K562 (cell line): ENCODE results near the gene EPHA4. TPM values are rescaled to one million over a fixed set of nuclear protein-coding genes. Genes with fewer than 3 reads are reported as not detected.

Source experiments
- ATAC-seq: fragments of 200-7000 bp; cut with Tn5 transposase; 3 replicates; pipeline ENCODE4 v1.9.1; 2020; ENCODE audit warnings: moderate library complexity
- BruUV-seq: library from RNA; stranded (reverse); fragments of 400-500 nt; replicated peaks from 2 replicates; lab custom pipeline; 2021; lab: Mats Ljungman, UMichigan
- CTCF ChIA-PET: fragments of 300-600 bp; formaldehyde crosslinking; extraction: SDS; loops from one replicate; lab custom pipeline; 2021; ENCODE audit warnings: low intra/inter-chr PET ratio; lab: Yijun Ruan, JAX
- POLR2A ChIA-PET: fragments of 300-600, 350-650 bp; sonication (Branson Sonifier 250); formaldehyde crosslinking; extraction: SDS; loops from one replicate; lab custom pipeline; 2021; ENCODE audit warnings: antibody characterized with exemption, inconsistent platforms; lab: Yijun Ruan, JAX
- DNase-seq, 4 experiments: peaks; one replicate each; pipeline versions ENCODE4 v3.0.0 to v3.0.0-alpha.2; 2011 to 2018; ENCODE audit warnings: low spot score in 3 of 4, mixed read lengths in 3 of 4; ENCODE audit errors: extremely low read depth in 1 of 4
- FAIRE-seq: peaks from 2 replicates; lab custom pipeline; 2011; peaks lifted over from hg19 to GRCh38; lab: Jason Lieb, UNC
- H2AFZ ChIP-seq: 2 replicates; pipeline ENCODE4 v1.6.0; 2011; ENCODE audit warnings: low read depth, low read length, control low read depth, inconsistent platforms
- H3K27ac ChIP-seq: fragments of 200-600 bp; 3 replicates; pipeline ENCODE4 v1.8.0; 2011; ENCODE audit warnings: low read depth, mild to moderate bottlenecking, control low read depth, inconsistent platforms, low read length, moderate library complexity, mixed read lengths; ENCODE audit errors: extremely low read depth
- H3K27me3 ChIP-seq, 2 experiments: fragments of 300-600 bp in 1 of 2; 2 replicates in 1 of 2; 3 replicates in 1 of 2; pipeline versions ENCODE4 v1.6.0 to v1.8.0; 2011; ENCODE audit warnings: inconsistent platforms in 2 of 2, low read length in 2 of 2, mild to moderate bottlenecking in 1 of 2, mixed read lengths in 1 of 2, moderate library complexity in 1 of 2; ENCODE audit not compliant: control insufficient read depth in 2 of 2, insufficient read depth in 2 of 2
- H3K36me3 ChIP-seq: fragments of 300-600 bp; 3 replicates; pipeline ENCODE4 v1.8.0; 2011; ENCODE audit warnings: mild to moderate bottlenecking, low read length, inconsistent platforms; ENCODE audit not compliant: control insufficient read depth, insufficient read depth
- H3K4me1 ChIP-seq, 2 experiments: fragments of 200-600 bp in 1 of 2; replicated peaks in 1 of 2; 2 replicates in 1 of 2; 3 replicates in 1 of 2; pipeline versions ENCODE4 v1.5.1 to v1.8.0; 2011; ENCODE audit warnings: inconsistent platforms in 2 of 2, low read length in 2 of 2, mild to moderate bottlenecking in 1 of 2, mixed read lengths in 1 of 2, moderate library complexity in 1 of 2; ENCODE audit not compliant: control insufficient read depth in 2 of 2, insufficient read depth in 2 of 2
- H3K4me2 ChIP-seq: 2 replicates; pipeline ENCODE4 v1.6.1; 2011; ENCODE audit warnings: low read length, control low read depth, inconsistent platforms, mixed read lengths; ENCODE audit not compliant: insufficient read depth
- H3K4me3 ChIP-seq: fragments of 200-600 bp; sonication (generic), shearing (Covaris generic); 2 replicates; pipeline ENCODE4 v1.5.1; 2016; ENCODE audit warnings: control low read depth, inconsistent platforms
- H3K79me2 ChIP-seq: fragments of 200-600 bp; 3 replicates; pipeline ENCODE4 v1.8.0; 2011; ENCODE audit warnings: low read length, inconsistent platforms; ENCODE audit not compliant: control insufficient read depth, insufficient read depth
- H3K9ac ChIP-seq, 2 experiments: 2 replicates each; pipeline versions ENCODE4 v1.6.0 to v1.6.1; 2011; ENCODE audit warnings: low read depth in 2 of 2, low read length in 2 of 2, control low read depth in 1 of 2, inconsistent platforms in 1 of 2, mild to moderate bottlenecking in 1 of 2, mixed read lengths in 1 of 2; ENCODE audit not compliant: insufficient read depth in 1 of 2
- H3K9me1 ChIP-seq: one replicate; pipeline ENCODE4 v1.6.0; 2011; ENCODE audit warnings: inconsistent platforms, mild to moderate bottlenecking, low read length, moderate library complexity; ENCODE audit not compliant: control insufficient read depth, insufficient read depth
- H3K9me3 ChIP-seq: replicated peaks from 2 replicates; pipeline ENCODE4 v1.5.1; 2011; ENCODE audit warnings: low read depth, low read length, inconsistent platforms; ENCODE audit not compliant: control insufficient read depth, insufficient read depth
- H4K20me1 ChIP-seq: replicated peaks from 2 replicates; pipeline ENCODE4 v1.6.1; 2011; ENCODE audit warnings: low read length, inconsistent platforms, mixed read lengths; ENCODE audit not compliant: control insufficient read depth, insufficient read depth
- ARNT ChIP-seq, 2 experiments: fragments of 450-650 bp; IDR thresholded peaks; 2 replicates each; pipeline ENCODE4 v1.6.1; 2016; ENCODE audit warnings: mild to moderate bottlenecking in 1 of 2
- DEAF1 ChIP-seq: fragments of 450-650 bp; formaldehyde crosslinking; IDR thresholded peaks from 2 replicates; pipeline ENCODE4 v1.4.0; 2020; ENCODE audit warnings: mild to moderate bottlenecking, moderate library complexity
- EGR1 ChIP-seq: fragments of 450-650 bp; conservative IDR thresholded peaks from 2 replicates; pipeline ENCODE4 v1.6.1; 2017; ENCODE audit warnings: mild to moderate bottlenecking
- RAD51 ChIP-seq: fragments of 450-650 bp; IDR thresholded peaks from 2 replicates; pipeline ENCODE4 v1.7.1; 2016; ENCODE audit warnings: low read depth, mild to moderate bottlenecking, borderline replicate concordance
- SPI1 ChIP-seq: IDR thresholded peaks from 2 replicates; pipeline ENCODE4 v1.6.1; 2011; ENCODE audit warnings: low read depth, low read length, control low read depth, borderline replicate concordance
- TRIM28 ChIP-seq: fragments of 450-650 bp; IDR thresholded peaks from 2 replicates; pipeline ENCODE4 v1.6.1; 2017
- ZBTB33 ChIP-seq: sonication (generic); formaldehyde crosslinking; IDR thresholded peaks from 2 replicates; pipeline ENCODE4 v1.8.1; 2023; ENCODE audit warnings: mild to moderate bottlenecking, missing genetic modification reagents
- ZNF277 ChIP-seq: fragments of 250-450 bp; sonication (Bioruptor Pico); IDR thresholded peaks from 2 replicates; pipeline ENCODE4 v1.8.0; 2022; ENCODE audit warnings: inconsistent platforms, mild to moderate bottlenecking, moderate library complexity, borderline replicate concordance
- ZNF695 ChIP-seq: fragments of 450-650 bp; formaldehyde crosslinking; IDR thresholded peaks from 2 replicates; pipeline ENCODE4 v1.4.0; 2020; ENCODE audit warnings: mild to moderate bottlenecking, moderate library complexity
- WGBS: fragments of 100-300 bp; shearing (Covaris generic); methylation state at CpG from one replicate; pipeline ENCODE4 v1.1.6; 2016; ENCODE audit warnings: low coverage, mixed read lengths; ENCODE audit not compliant: insufficient coverage; ENCODE audit errors: missing lambda C conversion rate; 5-methylcytosine and 5-hydroxymethylcytosine counted together
- in situ Hi-C: fragments of 300-500 bp; cut with MboI; formaldehyde crosslinking; loops from 4 replicates; pipeline ENCODE4 v1.15.0; 2018; ENCODE audit warnings: inconsistent platforms, mixed read lengths
- intact Hi-C: fragments of 100-400 bp; cut with micrococcal nuclease; formaldehyde crosslinking; loops from 2 replicates; pipeline ENCODE4 v1.14.2; 2022
- polyA plus RNA-seq, 8 experiments: library from polyadenylated mRNA; depleted of rRNA in 4 of 8; stranded (reverse) in 5 of 8; unstranded in 3 of 8; fragments of >200 nt; fragmentation: Nextera tagmentation in 2 of 8; fragmentation: Illumina TruSeq in 1 of 8; extraction: Ambion mirVana in 2 of 8; extraction: Trizol in 1 of 8; gene quantifications; 2 replicates each; pipeline versions ENCODE4 v1.2.1 to v1.2.3, GENCODE V29; 2011 to 2014; ENCODE audit warnings: inconsistent platforms in 1 of 8, missing spikeins in 1 of 8
- total RNA-seq, 7 experiments: library from RNA; depleted of rRNA in 6 of 7; stranded (reverse); fragments of >200 nt in 6 of 7; fragmentation: Illumina TruSeq in 2 of 7; extraction: Trizol in 2 of 7; gene quantifications; 2 replicates each; pipeline versions ENCODE4 v1.2.1 to v1.2.3, GENCODE V29; 2011 to 2021; ENCODE audit warnings: low replicate concordance in 1 of 7
- TF ChIP-seq, protein P1 (sequence below): fragments of 450-650 bp; formaldehyde crosslinking; IDR thresholded peaks from 2 replicates; pipeline ENCODE4 v1.4.0; 2022; ENCODE audit warnings: mild to moderate bottlenecking, moderate library complexity

EPHA4 gene
- total and polyA plus RNA-seq, 9 of the 15 experiments (the other 6 are each of a cell fraction or from before 2014, with no cell fraction given), result 0.07 to 0.09 (median 0.07) TPM; not detected in 6

GRCh38 chr2:221399183-221399582 lies 172.9 kb downstream of the EPHA4 start:
- ATAC-seq (no peak), FAIRE-seq (no peak), DNase-seq (no peak)
- no peaks in the 10 kb centered on the region for H3K27me3 ChIP-seq
- H3K79me2 ChIP-seq, result no peaks in the 10 kb centered on the region
- H3K36me3 ChIP-seq, result no peaks in the 10 kb centered on the region
- H3K27ac ChIP-seq, result no peak overlapping the region
- no peak for TF ChIP-seq RAD51
- TF ChIP-seq DEAF1, result no peak
- no peak for TF ChIP-seq ZNF277 (CRISPR knock-in tag)
- TF ChIP-seq ZBTB33, result no peak
- TF ChIP-seq, protein P1, sequence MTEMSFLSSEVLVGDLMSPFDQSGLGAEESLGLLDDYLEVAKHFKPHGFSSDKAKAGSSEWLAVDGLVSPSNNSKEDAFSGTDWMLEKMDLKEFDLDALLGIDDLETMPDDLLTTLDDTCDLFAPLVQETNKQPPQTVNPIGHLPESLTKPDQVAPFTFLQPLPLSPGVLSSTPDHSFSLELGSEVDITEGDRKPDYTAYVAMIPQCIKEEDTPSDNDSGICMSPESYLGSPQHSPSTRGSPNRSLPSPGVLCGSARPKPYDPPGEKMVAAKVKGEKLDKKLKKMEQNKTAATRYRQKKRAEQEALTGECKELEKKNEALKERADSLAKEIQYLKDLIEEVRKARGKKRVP (CRISPR knock-in tag), result no peak
- no peak for TF ChIP-seq SPI1
- no peak for TF ChIP-seq ZNF695 (CRISPR knock-in tag)
- no peak for TF ChIP-seq TRIM28
- no peak for TF ChIP-seq ARNT (IDR thresholded peaks at IDR 0.05)
- TF ChIP-seq EGR1, result no peak
- no peaks in the 10 kb centered on the region for H3K9me1 ChIP-seq
- 3% methylated on average over 3 of the region's 4 CpGs for WGBS
- H3K9me3 ChIP-seq, result no peaks in the 10 kb centered on the region
- intact Hi-C loops (no loop called here), in situ Hi-C loops (no loop called here)
- no peak overlapping the region for H3K4me3 ChIP-seq
- no peak overlapping the region for H3K4me2 ChIP-seq
- CTCF ChIA-PET, result no interaction called here
- no peaks in the 10 kb centered on the region for H4K20me1 ChIP-seq
- POLR2A ChIA-PET, result no interaction called here
- BruUV-seq, result no TSS peak
- H2AFZ ChIP-seq, result no peak overlapping the region
- no peak overlapping the region for H3K9ac ChIP-seq
- no peaks in the 10 kb centered on the region for H3K4me1 ChIP-seq
